Muscle of leg (tissue), 11 donors: ENCODE measurements around the gene WFIKKN1. TPM values are rescaled to one million over a fixed set of nuclear protein-coding genes. Genes with fewer than 3 reads are reported as not detected.

Experiments used
- DNase-seq: peaks from one replicate; pipeline ENCODE4 v3.0.0; 2013
- H3K27ac ChIP-seq: one replicate; pipeline ENCODE4 v1.5.1; 2013; ENCODE audit warnings: mild to moderate bottlenecking, low read length, control low read depth
- H3K27me3 ChIP-seq: one replicate; pipeline ENCODE4 v1.6.1; 2013; ENCODE audit warnings: low read length; ENCODE audit not compliant: control insufficient read depth, insufficient read depth
- H3K36me3 ChIP-seq: one replicate; pipeline ENCODE4 v1.6.1; 2013; ENCODE audit warnings: low read length; ENCODE audit not compliant: control insufficient read depth, insufficient read depth
- H3K4me1 ChIP-seq: one replicate; pipeline ENCODE4 v1.6.1; 2013; ENCODE audit warnings: low read length; ENCODE audit not compliant: control insufficient read depth, insufficient read depth
- H3K4me3 ChIP-seq: one replicate; pipeline ENCODE4 v1.5.1; 2013; ENCODE audit warnings: low read length, control low read depth
- H3K9me3 ChIP-seq: replicated peaks from 2 replicates; pipeline ENCODE4 v1.6.1; 2013; ENCODE audit warnings: low read depth, low read length; ENCODE audit not compliant: control insufficient read depth
- WGBS: methylation state at CpG from one replicate; pipeline ENCODE4 v1.1.5; 2013; ENCODE audit warnings: missing lambda C conversion rate; ENCODE audit not compliant: insufficient coverage; 5-methylcytosine and 5-hydroxymethylcytosine counted together
- polyA plus RNA-seq, 8 donors: library from polyadenylated mRNA; unstranded; fragments of 120-200 nt; gene quantifications; one replicate each; pipeline versions ENCODE4 v1.2.1 to v1.2.3, GENCODE V29; 2013; ENCODE audit warnings: inconsistent platforms in 1 of 8, low replicate concordance in 1 of 8; ENCODE audit not compliant: insufficient read length in 8 of 8, insufficient read depth in 1 of 8
- total RNA-seq: library from RNA; stranded (reverse); fragments of 120-200 nt; gene quantifications from one replicate; pipeline ENCODE4 v1.2.4, GENCODE V29; 2013

Gene WFIKKN1
- total and polyA plus RNA-seq, 9 donors: 0.12 to 0.82 (median 0.33) TPM

DNA sequence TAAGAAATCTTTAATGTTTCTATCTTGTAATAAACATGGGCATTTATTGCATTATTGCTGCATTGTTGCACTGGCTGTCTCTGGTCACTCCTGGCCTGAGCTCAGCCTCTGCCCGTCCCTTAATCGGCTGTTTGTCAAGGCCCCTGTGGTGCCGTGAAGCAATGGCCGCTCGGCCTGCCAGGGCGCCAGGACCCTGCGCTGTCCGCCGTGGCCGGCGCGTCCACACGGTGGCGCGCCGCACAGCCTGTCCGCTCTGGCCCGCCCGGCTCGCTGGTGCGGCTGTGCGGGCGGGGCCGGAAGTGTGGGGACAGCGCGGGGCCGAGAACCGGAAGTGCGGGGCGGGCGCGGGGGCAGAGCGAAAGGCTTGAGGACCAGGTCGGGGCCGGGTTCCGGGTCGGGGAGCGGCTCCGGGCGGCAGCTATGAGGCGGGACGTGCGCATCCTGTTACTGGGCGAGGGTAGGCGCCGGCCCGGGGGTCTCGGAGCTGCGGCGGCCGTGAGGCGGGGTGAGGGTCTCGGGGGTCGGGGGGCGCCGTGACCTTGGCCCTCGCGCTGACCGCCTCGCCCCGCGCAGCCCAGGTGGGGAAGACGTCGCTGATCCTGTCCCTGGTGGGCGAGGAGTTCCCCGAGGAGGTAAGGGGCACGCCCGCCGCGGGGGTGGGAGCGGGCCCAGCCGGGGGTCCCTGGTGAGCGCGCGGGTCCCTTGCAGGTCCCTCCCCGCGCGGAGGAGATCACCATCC, 37.2 kb downstream of the WFIKKN1 start, which contains the start of gene RHOT2:
RHOT2 (plus strand) TSS at position 353 of the 739 bp plus-strand sequence; CDS start at position 421, 68 bp downstream.
- H3K4me1 ChIP-seq: peaks cover 19% of the 10 kb centered on the region
- H3K27me3 ChIP-seq: no peaks in the 10 kb centered on the region
- no peaks in the 10 kb centered on the region for H3K9me3 ChIP-seq
- WGBS: under 1% methylated on average over 78 of the region's 78 CpGs
- peaks cover 38% of the 10 kb centered on the region for H3K36me3 ChIP-seq
- DNase-seq: peak; percentile 96
- H3K4me3 ChIP-seq: peak within 1 kb of the TSS; percentile 82
- H3K27ac ChIP-seq: peak within 1 kb of the TSS; percentile 51

DNA sequence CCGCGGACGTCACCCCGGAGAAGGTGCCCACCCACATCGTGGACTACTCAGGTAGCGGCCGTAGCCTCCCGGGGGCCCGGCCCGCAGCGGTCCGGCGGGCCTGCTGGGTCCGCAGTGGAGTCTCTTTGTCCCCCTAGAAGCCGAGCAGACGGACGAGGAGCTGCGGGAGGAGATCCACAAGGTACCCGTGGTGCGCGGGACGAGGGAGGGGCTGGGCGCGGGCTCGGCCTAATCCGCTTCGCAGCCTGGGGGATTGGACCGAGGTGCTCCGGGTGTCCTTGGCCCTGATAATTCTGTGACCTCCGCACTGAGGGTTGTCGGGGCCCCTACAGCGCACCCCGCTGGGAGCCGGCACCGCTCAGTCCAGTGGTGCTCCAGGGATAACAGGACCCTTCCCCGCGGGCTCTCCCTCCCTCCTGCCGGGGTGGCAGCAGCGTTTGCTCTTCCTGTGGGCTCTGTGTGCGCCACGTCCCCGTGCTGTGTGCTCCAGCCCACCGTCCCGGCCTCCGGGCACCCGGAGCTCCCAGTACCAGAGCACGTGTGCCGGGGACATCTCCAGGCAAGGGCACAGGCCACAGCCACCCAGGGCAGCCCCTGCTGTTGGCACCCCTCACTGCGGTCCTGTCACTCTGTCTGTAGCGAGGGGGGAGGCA, 37.9 kb downstream of the WFIKKN1 start:
- peaks cover 45% of the 10 kb centered on the region for H3K36me3 ChIP-seq
- peaks cover 19% of the 10 kb centered on the region for H3K4me1 ChIP-seq
- H3K27ac ChIP-seq: peak overlapping the region; percentile 51
- 9% methylated on average over 50 of the region's 50 CpGs for WGBS
- H3K27me3 ChIP-seq: no peaks in the 10 kb centered on the region
- DNase-seq: no peak
- peak overlapping the region; percentile 82 for H3K4me3 ChIP-seq
- no peaks in the 10 kb centered on the region for H3K9me3 ChIP-seq

DNA sequence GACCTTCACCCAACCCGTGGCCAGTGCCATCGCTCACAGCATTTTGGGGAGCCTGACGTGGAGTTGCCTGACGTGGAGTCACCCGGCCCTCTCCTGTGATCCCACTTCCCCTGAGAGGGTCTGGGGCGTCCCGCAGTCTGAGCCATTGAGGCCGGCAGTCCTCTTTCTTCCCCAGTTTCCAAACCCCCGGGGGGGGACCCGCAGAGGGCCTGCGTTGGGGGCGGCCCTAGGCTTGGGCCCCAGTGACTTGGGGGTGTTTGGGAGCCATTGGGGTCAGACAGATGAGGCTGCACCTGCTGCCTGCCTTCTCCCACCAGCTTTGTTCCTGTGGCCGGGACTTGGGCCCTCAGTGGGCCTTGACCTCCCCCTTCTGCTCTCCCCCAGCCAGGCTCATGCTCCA, 38.9 kb downstream of the WFIKKN1 start:
- Histone ChIP-seq H3K36me3 (peaks cover 53% of the 10 kb centered on the region), H3K27me3 (peaks cover under 1% of the 10 kb centered on the region), H3K27ac (no peak overlapping the region), H3K4me3 (no peak overlapping the region), H3K4me1 (peaks cover 21% of the 10 kb centered on the region), H3K9me3 (no peaks in the 10 kb centered on the region)
- WGBS: 91% methylated on average over 13 of the region's 13 CpGs
- DNase-seq: no peak

DNA sequence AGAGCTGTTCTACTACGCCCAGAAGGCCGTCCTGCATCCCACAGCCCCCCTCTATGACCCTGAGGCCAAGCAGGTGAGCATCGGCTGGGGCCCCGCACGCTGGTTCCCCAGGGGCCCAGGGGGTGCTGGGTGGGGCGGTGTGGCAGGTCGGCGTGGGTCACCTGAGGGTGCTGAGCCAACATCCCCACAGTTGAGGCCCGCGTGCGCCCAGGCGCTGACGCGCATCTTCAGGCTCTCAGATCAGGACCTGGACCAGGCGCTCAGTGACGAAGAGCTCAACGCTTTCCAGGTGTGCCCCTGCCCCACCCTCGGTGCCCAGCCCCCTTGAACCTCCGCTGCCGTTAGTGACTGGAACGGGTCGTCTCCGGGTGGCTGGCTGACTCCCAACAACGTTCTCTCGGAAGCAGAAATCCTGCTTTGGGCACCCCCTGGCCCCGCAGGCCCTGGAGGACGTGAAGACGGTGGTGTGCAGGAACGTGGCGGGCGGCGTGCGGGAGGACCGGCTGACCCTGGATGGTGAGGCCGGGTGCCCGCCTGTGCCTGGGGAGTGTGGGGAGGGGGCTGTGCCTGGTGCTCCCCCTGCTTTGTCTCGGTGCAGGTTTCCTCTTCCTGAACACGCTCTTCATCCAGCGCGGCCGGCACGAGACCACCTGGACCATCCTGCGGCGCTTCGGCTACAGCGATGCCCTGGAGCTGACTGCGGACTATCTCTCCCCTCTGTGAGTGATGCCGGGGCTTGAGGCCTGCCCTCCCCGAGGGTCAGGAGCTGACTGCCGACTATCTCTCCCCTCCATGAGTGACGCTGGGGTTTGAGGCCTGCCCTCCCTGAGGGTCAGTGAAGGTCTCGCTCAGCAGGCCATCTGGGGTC, 39.9 kb downstream of the WFIKKN1 start:
- Histone ChIP-seq H3K4me3 (no peak overlapping the region), H3K27ac (no peak overlapping the region), H3K4me1 (peaks cover 30% of the 10 kb centered on the region), H3K27me3 (peaks cover 8% of the 10 kb centered on the region), H3K9me3 (no peaks in the 10 kb centered on the region), H3K36me3 (peaks cover 53% of the 10 kb centered on the region)
- no peak for DNase-seq
- WGBS: 90% methylated on average over 46 of the region's 52 CpGs

DNA sequence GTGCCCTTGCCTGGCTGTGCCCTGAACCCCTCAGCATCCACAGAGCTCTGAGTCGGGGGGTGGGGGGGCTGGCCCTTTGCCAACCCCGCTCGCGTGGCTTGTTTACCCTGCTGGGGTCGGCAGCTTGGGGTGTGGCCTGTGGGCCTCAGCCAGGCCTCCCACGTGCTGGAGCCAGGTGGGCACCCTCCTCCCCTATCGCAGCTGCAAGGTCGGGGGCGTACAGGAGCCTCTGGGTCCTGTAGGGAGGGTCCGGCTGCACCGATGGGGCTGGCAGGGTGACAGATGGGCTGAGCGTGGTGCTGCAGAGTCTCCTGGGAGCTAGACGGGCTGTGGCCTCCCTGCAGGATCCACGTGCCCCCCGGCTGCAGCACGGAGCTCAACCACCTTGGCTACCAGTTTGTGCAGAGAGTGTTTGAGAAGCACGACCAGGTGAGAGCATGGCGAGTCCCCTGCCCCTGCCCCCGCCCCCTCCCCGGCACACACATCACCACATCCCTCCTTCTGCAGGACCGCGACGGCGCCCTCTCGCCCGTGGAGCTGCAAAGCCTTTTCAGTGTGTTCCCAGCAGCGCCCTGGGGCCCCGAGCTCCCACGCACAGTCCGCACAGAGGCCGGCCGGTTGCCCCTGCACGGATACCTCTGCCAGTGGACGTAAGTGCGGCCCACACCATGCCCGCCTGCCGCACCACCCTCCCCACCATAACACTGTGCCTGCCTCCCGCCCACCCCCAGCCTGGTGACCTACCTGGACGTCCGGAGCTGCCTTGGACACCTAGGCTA, 40.8 kb downstream of the WFIKKN1 start:
- Histone ChIP-seq H3K9me3 (no peaks in the 10 kb centered on the region), H3K4me1 (peaks cover 33% of the 10 kb centered on the region), H3K36me3 (peaks cover 53% of the 10 kb centered on the region), H3K27me3 (peaks cover 12% of the 10 kb centered on the region), H3K27ac (no peak overlapping the region), H3K4me3 (no peak overlapping the region)
- DNase-seq: no peak
- 83% methylated on average over 34 of the region's 40 CpGs for WGBS

DNA sequence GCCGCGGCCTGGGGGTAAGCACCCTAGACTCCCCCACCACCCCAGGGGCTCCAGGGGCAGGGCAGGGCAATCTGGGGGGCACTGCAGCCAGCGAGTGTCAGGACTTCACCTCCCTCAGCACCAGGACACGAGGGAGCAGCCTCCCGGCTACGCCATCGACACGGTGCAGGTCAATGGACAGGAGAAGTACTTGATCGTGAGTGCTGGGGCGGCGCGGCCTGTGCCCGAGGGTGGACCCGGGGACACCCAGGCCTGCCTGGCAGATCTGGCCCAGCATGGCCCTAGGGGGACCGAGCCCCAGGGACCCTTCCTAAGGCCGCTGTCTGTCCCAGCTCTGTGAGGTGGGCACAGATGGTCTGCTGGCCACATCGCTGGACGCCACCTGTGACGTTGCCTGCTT, 41.6 kb downstream of the WFIKKN1 start:
- H3K36me3 ChIP-seq: peaks cover 53% of the 10 kb centered on the region
- peaks cover 20% of the 10 kb centered on the region for H3K27me3 ChIP-seq
- no peak overlapping the region for H3K27ac ChIP-seq
- H3K4me3 ChIP-seq: no peak overlapping the region
- H3K9me3 ChIP-seq: no peaks in the 10 kb centered on the region
- DNase-seq: no peak
- 95% methylated on average over 17 of the region's 19 CpGs for WGBS
- peaks cover 31% of the 10 kb centered on the region for H3K4me1 ChIP-seq

DNA sequence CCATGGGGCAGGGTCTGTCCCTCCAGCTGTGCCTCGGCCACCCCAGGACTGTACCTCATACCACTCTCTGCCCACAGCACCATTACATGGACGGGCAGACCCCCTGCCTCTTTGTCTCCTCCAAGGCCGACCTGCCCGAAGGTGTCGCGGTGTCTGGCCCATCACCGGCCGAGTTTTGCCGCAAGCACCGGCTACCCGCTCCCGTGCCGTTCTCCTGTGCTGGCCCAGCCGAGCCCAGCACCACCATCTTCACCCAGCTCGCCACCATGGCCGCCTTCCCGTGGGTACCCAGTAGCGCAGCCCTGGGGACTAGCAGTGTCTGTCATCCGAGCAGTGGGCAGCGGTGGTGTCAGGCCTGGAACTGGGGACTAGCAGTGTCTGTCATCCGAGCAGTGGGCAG, 42.1 kb downstream of the WFIKKN1 start:
- Histone ChIP-seq H3K4me3 (no peak overlapping the region), H3K36me3 (peaks cover 53% of the 10 kb centered on the region), H3K4me1 (peaks cover 28% of the 10 kb centered on the region), H3K27me3 (peaks cover 25% of the 10 kb centered on the region), H3K9me3 (no peaks in the 10 kb centered on the region), H3K27ac (no peak overlapping the region)
- 94% methylated on average over 21 of the region's 21 CpGs for WGBS
- DNase-seq: no peak

DNA sequence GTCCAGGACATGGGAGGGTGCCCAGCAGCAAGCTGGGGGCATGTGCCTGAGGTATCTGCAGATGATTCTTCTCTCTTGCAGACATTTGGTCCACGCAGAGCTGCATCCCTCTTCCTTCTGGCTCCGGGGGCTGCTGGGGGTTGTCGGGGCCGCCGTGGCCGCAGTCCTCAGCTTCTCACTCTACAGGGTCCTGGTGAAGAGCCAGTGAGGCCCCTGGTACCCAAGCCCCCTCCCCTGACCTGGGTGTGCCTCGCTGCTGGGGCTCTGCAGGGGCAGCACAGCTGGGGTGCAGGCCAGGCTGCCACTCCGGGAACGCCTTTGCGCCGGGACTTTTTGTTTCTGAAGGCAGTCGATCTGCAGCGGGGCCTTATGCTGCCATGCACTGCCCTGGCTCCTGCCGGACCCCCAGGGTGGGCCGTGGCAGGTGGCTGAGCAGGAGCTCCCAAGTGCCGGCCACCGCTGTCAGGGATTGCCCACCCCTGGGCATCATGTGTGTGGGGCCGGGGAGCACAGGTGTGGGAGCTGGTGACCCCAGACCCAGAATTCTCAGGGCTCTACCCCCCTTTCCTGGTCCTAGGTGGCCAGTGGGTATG, 42.7 kb downstream of the WFIKKN1 start:
- no peak for DNase-seq
- H3K27me3 ChIP-seq: peaks cover 29% of the 10 kb centered on the region
- no peaks in the 10 kb centered on the region for H3K9me3 ChIP-seq
- peaks cover 53% of the 10 kb centered on the region for H3K36me3 ChIP-seq
- H3K4me3 ChIP-seq: no peak overlapping the region
- no peak overlapping the region for H3K27ac ChIP-seq
- H3K4me1 ChIP-seq: peaks cover 25% of the 10 kb centered on the region
- 87% methylated on average over 17 of the region's 18 CpGs for WGBS

DNA sequence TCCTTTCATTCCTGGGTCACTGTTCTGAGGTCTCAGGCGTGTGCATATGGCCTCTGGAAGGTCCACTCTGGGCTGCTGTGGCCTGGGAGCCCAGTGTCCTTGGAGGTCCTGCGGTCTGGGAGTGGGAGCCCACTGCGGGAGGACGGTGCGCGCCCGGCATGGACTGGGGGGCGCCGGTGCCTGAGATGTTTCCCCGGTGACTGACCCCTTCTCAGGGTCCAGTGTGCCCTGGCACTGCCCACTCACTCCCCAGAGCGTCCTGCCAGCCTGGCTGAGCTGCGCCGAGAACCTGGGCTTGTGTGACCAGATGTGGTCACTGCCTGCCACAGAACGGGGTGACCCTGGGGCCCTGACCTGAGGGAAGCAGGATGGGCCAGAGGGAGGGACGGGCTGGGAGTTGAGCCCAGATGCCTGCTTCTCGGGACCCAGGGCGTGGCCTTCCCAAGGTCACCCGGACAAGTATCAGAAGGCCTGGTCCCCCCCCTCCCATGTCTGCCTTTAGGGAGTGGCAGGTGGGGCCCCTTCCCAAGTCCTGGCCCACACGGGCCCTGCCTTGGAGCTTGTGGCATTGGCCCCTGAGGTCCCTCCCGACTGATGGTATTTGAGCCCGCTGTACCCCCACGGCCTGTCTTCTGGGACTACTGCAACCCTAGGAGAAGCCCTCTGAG, 43.6 kb downstream of the WFIKKN1 start:
- DNase-seq: no peak
- WGBS: 71% methylated on average over 13 of the region's 22 CpGs
- no peak overlapping the region for H3K27ac ChIP-seq
- H3K4me3 ChIP-seq: no peak overlapping the region
- H3K36me3 ChIP-seq: peaks cover 50% of the 10 kb centered on the region
- peaks cover 24% of the 10 kb centered on the region for H3K4me1 ChIP-seq
- peaks cover 29% of the 10 kb centered on the region for H3K27me3 ChIP-seq
- H3K9me3 ChIP-seq: no peaks in the 10 kb centered on the region
